HL-60/S4 treated with retinoic acid at 250 ng/mL for 4 days and 3 days (cell line): ENCODE measurements around the gene SIRPA.

Source experiments
- in situ Hi-C: fragments of 300-500 bp; cut with MboI; formaldehyde crosslinking; loops from 2 replicates; pipeline ENCODE4 v1.7.0; 2022; ENCODE audit warnings: low sequenced_read_pairs

SIRPA gene

GRCh38 chr20:1979106-1979778, 84.0 kb downstream of the SIRPA start:
- in situ Hi-C loops = no loop called here

DNA sequence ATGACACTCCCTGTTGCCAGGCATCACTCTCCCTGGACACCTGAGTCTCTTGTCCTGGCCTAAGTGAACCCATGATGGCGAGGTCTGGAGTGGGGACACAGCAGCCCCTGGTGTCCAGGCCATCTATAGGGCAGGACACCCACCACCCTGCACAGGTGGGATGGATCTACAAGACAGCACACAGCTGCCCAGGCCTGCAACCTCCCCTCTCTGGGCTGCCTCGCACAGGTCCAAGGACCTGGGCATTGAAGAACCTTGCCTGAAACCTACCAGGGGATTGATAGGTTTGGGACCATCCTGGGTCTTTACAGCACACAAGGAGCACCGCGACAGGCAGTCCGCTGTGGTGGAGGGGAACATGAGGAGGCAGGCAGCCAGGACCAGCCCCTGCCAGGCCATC, 87.5 kb downstream of the SIRPA start:
- in situ Hi-C loops = no loop called here

- in situ Hi-C loops = no loop called here
Measured at GRCh38 chr20:1983301-1983700, 88.1 kb downstream of the SIRPA start.

GRCh38 chr20:1987826-1988225, 92.6 kb downstream of the SIRPA start:
- in situ Hi-C loops = no loop called here
